ENCODE measurements around the gene ME1.
"Not testable (repeated sequence)": the region's sequence is repeated elsewhere in the genome, so short reads cannot be mapped to it uniquely, and the experiment has no call there.

Gene ME1

GRCh38 chr6:83191974-83192373 is 238.9 kb downstream of the ME1 start:
- not testable (repeated sequence) for DNase-seq (ENCODE audit: low read depth, low spot score)

DNA sequence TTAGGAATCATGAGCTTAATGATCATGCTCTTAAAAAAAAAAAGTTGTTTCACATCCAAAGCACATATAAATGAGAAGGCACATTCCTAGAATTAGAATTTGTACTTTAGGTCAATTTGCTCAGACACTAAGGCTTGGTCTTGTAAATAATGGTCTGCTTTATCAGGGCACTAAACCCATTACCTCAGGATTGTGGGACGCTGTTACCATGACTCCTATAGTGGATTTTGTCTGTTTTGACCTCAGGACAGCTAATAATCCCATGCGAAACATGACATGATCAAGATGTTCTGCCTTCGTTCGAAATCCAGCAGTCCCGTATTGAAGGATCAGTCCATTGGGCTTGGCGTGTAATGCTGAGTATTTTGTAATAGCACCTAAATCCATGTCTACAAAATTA is 240.2 kb downstream of the ME1 start:
- DNase-seq (ENCODE audit: low read depth, low spot score): no peak

GRCh38 chr6:83188501-83188900 is 242.3 kb downstream of the ME1 start:
- no peak for DNase-seq (ENCODE audit: low read depth, low spot score)

DNA sequence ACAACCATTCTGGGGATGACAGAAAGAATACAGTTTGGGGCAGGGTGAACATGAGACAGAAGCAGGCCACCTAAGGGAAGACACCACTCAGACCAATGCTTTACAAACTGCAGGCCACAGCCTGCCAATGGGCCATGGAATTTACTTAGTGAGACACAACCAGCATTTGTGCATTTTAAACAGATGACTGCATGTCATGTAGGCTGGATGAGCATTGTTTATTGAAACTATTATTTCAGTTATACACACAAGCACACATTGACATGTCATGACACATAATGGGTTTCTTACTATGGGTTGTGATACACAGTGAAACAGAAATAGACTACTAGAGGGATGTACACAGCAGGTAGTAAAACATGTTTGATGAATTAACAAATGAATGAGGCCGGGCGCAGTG is 245.8 kb downstream of the ME1 start:
- DNase-seq (ENCODE audit: low read depth, low spot score): no peak

- DNase-seq (ENCODE audit: low read depth, low spot score): no peak
Observed at GRCh38 chr6:83183082-83183828, 247.6 kb downstream of the ME1 start.

DNA sequence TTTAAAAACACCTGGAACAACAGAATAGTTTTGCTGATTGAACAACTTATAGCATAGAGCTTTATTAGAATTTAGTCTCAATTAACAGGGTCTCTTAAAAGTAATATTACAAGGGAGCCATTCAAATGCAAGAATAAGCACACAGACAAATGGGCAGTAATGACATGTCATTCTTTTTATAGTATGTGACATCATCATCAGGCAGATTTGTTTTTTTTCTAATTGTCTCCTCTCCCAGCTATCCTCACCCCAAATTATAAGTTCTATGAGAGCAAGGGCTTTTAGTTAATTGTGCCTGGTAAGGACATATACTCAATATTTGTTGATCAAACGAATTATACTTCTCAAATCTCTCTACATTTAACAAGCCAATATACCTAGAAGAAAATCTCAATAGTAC is 248.7 kb downstream of the ME1 start:
- no peak for DNase-seq (ENCODE audit: low read depth, low spot score)

GRCh38 chr6:83180426-83180950 is 250.4 kb downstream of the ME1 start:
- no peak for DNase-seq (ENCODE audit: low read depth, low spot score)

DNA sequence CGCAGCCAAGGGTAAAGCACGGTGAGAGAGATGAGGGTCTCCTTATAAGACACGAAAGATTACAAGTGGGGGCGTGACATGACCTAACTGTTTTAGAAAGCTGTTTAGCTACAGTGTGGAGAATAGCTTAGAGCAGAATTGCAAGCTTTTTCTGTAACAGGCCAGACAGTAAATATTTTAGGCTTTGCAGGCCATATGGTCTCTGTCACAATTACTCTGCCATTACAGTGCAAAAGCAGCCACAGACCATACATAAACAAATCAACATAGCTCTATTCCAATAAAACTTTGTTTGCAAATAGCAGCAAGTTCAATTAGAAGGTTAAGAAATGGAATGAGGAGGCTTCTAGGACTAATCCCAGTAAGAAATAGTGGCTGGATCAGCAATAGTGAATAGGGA is 254.6 kb downstream of the ME1 start:
- no peak for DNase-seq (ENCODE audit: low read depth, low spot score)

GRCh38 chr6:83169511-83169910 is 261.3 kb downstream of the ME1 start:
- DNase-seq (ENCODE audit: low read depth, low spot score): no peak

DNA sequence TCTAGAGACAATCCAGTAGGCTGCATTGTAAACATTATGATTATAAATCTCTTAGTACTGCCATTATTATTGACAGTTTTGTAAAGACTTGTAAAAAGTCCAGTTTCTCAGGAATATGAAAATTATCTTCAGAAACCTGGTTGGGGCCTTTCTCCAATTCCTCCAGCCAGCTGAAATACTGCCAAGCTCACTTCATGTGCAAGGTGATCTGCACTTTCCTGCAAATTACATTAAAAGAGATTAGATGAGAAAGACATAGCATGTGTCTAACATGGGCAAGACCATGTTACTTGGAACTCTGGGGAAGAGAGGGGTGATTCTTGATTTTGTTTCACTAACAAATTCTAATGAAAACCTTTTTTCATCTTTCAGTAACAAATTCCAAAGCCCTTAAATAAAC is 261.7 kb downstream of the ME1 start:
- no peak for DNase-seq (ENCODE audit: low read depth, low spot score)

DNA sequence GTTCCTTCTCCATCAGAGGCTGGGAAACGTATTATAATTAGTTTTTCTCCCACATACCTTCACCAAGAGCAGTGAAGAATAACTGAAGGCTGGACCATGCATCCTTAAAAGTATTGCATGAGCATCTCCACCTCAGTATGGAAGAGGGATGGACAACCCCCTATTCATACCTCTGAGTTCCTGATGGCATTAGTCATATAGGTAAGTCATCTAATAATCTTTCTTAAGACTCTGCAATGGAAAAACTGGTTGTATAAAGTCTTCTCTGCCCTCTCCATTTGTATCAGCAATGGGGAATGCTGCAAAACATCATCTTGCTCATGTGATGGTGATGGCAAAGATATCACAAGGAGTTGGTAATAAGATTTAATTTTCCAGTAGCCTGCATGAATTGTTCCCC is 262.3 kb downstream of the ME1 start:
- no peak for DNase-seq (ENCODE audit: low read depth, low spot score)

DNA sequence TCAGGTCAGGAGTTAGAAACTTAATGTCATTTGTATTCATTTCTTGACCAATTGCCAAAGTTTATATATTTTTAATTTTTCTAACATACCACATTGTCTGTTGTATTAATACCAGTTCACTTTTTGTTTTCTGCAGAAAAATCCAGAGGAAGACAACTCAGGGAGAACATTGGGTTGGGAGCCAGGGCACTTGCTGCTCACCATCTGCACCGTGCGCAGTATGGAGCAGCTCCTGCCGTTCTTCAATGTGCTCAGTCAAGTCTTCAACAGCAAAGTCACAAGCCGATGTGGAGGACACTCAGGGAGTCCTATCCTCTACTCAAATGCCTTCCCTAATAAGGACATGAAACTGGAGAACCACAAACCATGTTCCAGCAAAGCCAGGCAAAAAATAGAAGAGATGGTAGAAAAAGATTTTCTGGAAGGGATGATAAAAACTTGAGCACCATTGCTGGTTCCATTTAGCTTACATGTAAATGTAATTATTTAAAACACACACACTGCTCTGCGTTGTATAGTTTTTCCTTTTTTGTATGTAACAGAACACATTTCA is 263.0 kb downstream of the ME1 start:
- DNase-seq (ENCODE audit: low read depth, low spot score): no peak
